NCI-H2081 treated with DMSO at 0.1 percent for 48 hours (cell line): Measurements from ENCODE around the gene SYNCRIP.
"Not testable (repeated sequence)": the region's sequence is repeated elsewhere in the genome, so short reads cannot be mapped to it uniquely, and the experiment has no call there.

Experiments used
- DNase-seq: peaks from one replicate; lab custom pipeline; 2025; lab: John Stamatoyannopoulos, UW

The SYNCRIP gene

DNA sequence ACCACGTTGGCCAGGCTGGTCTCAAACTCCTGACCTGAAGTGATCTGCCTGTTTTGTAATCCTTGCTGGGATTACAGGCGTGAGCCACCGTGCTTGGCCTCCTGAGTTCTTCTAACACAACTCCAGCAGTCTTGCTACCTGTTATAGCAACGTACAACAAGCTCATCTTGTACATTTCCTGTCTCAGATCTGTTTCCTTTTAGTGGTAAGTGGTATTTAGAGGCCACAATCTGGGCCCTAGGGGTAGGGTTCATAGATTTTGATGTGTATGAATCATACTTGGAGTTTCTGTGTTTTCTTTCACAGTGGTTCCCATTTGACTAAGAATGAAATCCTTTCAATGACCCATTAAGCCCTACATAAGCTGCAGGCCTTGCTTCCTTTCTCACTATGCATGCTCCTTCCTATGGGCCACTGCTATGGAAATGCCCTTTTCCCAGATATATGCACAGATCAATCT, 27.1 kb upstream of the SYNCRIP start:
- no peak for DNase-seq

- no peak for DNase-seq
Observed at GRCh38 chr6:85662251-85662650, 19.6 kb upstream of the SYNCRIP start.

DNA sequence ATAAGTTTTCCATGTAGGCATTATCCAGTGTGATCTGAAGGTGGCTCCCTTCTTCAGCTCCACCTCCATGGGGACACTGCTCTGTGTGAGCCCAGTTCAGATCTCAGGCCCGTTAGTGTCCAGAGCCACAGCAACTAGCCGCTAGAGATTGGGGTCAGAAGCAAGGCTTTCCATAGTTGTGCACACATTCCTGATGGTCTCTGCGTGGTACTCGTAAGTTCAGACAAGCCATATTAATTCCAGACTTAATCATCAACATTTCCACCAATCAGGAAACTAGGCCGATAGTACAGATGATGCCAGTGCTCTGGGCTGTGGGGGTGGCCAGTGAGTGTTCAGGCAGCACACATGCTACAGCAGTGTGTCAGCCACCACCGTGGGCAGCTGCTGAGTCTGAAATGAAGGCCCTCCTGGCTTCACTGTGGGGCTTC, 17.5 kb upstream of the SYNCRIP start:
- no peak for DNase-seq

- no peak for DNase-seq
Observed at GRCh38 chr6:85650606-85651005, 7.9 kb upstream of the SYNCRIP start.

DNA sequence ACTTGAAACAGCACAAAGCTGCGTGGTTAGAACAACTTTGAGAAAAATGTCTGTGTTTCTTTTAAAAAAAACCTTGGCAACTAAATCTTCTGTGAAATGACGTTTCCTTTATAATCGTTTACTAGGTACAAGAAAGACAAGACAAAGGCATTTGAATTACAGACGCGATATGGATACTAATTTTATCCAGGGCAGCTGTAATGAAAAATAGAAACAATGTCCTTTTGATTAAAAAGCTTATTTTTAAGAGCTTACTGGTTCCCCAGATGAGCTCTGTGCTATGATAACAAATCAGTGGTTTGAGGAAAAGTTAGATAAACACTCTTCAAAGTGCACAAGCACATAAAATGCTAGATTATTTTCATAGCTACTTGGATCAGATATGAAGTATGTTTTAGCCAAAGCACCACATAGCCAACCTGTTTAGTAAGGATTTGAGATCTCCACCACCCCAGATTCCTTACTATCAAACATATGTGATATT, 1.6 kb upstream of the SYNCRIP start:
- DNase-seq: no peak

GRCh38 chr6:85643537-85644278, 1.0 kb upstream of the SYNCRIP start:
- peak; percentile 74 for DNase-seq

- peak; percentile 14 for DNase-seq
Observed at GRCh38 chr6:85641897-85642773, 551 bp downstream of the SYNCRIP start.

- no peak for DNase-seq
Observed at GRCh38 chr6:85641522-85641896, 1.2 kb downstream of the SYNCRIP start.

DNA sequence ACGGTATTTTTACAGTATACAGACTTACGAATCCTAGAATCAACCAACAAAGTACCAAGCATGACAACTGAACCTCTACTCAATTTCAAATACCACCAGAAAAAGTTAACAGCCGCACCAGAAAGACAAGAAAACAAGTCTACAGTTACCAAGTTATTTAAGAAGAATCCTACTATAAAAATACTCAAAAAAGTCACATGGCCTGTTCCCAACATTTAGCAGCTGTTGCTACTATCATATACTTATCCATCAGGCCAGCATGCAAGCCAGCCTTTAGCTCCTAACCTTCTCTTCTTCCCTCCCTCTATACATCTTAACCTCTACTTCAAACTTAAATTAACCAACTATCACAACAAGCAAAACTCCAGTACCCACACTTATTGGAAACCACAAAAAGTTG, 1.9 kb downstream of the SYNCRIP start:
- no peak for DNase-seq

DNA sequence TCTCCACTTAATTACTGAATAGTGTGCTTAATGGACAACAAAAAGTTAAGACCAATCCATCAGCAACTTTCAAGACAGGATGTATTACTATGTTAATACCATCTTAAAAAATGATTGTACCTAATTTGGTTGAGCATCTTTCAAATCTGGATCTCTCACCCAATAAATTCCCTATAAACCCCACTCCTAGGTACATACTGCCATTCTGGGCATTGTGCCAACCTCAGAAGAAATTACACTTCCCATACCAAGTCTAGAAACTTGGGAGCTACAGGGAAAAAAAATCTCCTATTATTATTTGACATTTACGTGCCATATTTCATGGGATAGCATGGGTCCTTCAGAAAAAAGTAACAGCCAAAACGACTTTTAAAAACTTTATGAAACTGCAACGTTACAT, 5.1 kb downstream of the SYNCRIP start:
- no peak for DNase-seq

DNA sequence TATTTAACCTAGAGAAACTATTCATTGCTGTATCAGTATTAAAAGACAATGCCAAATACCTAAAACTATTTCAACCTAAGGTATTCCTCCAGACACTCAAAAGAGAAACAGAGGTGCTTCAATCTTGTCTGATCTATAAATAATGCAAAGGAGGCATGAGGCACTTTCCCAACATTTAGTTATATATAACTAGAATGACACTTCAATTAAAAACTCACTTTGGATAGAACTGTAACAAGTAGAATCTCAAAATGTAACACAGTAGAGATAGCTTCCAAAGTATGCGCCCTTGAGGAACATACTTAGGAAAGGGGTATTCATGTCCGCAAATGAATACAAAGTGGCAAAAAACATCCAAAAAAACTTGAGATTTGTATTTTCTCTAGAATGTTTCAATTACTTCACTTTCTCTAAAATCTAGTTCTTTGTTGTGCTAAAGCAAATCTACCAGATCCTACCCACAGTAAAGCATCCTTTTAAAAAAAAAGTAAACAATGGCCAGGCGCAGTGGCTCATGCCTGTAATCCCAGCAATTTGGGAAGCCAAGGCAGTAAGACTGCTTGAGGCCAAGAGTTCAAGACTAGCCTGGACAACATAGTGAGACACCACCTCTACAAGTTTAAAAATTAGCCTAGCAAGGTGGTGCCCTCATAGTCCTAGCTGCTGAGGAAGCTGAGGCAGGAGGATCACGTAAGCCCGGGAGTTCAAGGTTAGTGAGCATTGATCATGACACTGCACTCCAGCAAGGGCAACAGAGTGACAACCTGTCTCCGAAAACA, 10.3 kb downstream of the SYNCRIP start:
- no peak for DNase-seq

DNA sequence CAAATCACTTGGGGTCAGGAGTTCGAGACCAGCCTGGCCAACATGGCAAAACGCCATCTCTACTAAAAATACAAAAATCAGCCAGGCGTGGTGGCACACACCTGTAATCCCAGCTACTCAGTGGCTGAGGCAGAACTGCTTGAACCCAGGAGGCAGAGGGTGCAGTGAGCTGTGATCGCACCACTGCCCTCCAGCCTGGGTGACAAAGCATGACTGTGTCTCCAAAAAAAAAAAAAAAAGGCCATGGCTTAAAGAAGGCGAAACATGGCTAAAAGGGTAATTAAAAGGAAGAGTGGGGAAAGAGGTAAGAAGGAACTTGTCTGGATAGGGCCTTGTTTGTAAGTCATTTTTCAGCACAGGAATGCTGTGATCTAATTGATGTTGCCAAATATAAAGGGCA, 11.6 kb downstream of the SYNCRIP start:
- not testable (repeated sequence) for DNase-seq

DNA sequence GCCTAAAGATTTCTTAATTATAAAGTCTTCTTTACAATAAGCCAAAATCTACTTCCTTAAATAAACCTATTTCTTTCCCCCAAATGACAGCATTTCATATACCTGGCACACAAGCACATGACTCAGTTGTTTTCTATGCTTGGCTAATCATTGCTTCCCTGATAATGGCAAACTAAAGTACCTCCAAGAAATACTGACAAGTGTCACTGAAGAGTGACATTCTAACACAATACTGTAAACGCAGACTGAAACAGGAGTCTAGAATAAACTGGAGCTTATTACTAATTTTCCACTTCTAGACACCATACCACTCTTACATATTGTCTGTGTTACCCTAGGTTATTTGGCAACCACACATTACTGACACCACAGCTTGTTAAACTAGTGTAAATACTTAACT, 14.3 kb downstream of the SYNCRIP start:
- DNase-seq: no peak

DNA sequence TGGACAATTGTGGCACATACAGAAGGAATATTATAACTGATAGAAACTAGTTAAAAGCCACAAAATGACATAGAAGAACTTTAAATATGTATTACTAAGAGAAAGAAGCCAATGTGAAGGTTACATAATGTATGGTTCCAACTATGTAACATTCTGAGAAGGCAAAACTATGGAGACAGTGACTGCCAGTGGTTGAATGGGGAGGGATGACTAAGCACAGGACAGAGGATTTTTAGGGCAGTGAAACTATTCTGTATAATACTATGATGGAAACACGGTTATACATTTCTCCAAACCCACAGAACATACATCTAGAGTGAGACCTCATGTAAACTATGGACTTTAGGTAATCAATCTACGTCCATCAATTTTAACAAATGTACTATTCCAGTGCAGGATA, 22.4 kb downstream of the SYNCRIP start:
- no peak for DNase-seq

- DNase-seq: no peak
Observed at GRCh38 chr6:85614780-85615179, 27.9 kb downstream of the SYNCRIP start.

- DNase-seq: no peak
Observed at GRCh38 chr6:85612690-85613474, 29.8 kb downstream of the SYNCRIP start.

DNA sequence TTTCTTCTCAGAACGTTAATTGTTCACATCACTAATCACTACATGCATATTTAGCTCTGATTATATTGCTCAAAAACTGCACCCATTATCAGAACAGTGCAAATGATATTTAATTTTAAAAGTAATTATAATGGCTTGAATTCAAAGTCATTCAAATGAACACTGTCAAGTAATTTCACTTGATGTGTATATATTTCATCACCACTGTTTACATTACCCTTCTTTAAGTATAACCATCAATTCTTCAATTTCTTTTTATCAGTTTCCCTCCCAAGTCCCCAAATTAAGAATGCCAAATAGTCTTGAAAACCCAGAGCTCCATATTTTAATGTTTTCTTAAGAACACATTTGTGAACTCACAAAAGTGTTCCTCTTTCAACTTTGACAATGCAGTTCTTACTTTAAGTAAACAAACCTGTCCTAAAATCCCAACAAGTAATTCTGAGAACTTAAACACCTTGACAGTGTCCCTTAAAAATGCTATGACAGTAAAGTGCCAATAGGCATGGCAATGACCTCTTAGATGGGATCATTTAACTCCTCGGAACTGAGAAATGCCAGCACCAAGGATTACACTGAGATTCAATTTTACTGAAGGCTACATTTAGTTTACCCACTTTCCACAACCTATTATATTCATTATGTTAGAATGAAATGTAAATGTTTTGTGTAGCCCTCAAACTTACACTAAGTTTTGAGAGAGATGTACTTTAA, 32.3 kb downstream of the SYNCRIP start:
- DNase-seq: no peak

DNA sequence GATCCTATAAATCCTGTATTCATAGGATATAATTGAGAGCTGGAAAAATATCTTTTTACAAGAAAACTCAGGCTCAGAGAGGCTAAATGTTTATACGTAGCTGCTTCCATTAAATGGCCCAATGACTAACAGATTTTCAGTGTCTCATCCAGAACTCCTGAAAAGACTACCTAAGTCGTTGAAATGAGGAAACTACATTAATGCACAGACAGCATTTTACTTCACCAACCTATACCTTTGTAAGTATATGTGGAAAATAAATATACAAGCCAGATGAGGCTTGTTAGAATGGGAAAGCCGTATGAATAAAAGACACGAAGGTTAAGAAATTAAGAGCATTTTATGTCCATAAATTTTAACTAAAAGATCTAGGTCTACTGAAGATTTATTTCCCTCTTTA, 40.6 kb downstream of the SYNCRIP start:
- no peak for DNase-seq

GRCh38 chr6:85600713-85601313, 41.9 kb downstream of the SYNCRIP start:
- no peak for DNase-seq

DNA sequence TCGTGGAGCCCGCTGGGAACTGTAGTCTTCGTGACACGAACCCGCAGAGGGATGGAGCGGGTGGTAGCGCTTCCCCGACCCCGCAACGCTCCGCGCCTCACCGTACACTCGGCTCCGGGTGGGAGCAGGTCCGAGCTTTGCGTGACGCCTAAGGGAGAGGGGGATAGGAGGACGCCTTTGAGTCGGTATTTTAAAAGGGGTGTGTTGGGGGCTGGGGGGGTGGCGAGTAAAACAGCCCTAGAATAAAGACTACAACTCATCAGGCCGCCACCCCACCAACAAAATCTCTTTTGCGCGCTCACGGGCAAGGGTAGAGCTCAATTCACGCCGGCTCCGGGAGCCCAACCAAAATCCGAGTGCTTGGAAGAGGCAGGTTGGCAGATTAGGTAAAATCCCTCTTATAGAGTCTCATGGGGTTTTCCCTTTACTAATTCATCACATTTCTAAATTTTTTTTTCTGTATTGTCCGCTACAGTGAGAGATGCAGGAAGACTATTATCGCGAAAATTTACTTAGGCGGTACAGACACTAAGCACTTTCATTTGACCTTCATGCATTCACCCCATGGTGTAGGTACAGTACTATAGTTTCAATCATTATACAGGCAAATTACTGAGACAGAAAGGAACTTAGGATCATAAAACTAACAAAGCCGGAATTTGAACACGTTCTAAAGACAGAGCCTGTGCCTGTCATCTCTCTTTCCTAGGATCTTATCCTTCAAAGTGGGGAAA, 48.3 kb downstream of the SYNCRIP start:
- no peak for DNase-seq
